GM12878 (cell line): Measurements from ENCODE around the gene ABHD1. TPM values are rescaled to one million over a fixed set of nuclear protein-coding genes. Genes with fewer than 3 reads are reported as not detected.

Experiments
- ATAC-seq: fragments of 200-7000 bp; cut with Tn5 transposase; 3 replicates; pipeline ENCODE4 v1.9.1; 2020; ENCODE audit warnings: mild to moderate bottlenecking, moderate library complexity
- BruUV-seq: library from RNA; stranded (reverse); fragments of 400-500 nt; replicated peaks from 2 replicates; lab custom pipeline; 2021; lab: Mats Ljungman, UMichigan
- CTCF ChIA-PET: fragments of 300-600 bp; sonication (Branson Sonifier 250); formaldehyde crosslinking; extraction: SDS; loops from one replicate; lab custom pipeline; 2021; ENCODE audit warnings: inconsistent platforms; lab: Yijun Ruan, JAX
- POLR2A ChIA-PET: fragments of 350-600 bp; formaldehyde crosslinking; extraction: SDS; loops from one replicate; lab custom pipeline; 2021; ENCODE audit warnings: inconsistent platforms; lab: Charles Lee
- RAD21 ChIA-PET: fragments of 300-600 bp; sonication (Branson Sonifier 250); formaldehyde crosslinking; loops from one replicate; lab custom pipeline; 2023; ENCODE audit warnings: antibody characterized with exemption; ENCODE audit not compliant: unreplicated experiment; lab: Charles Lee
- SMC1A ChIA-PET: fragments of 300-600 bp; sonication (Branson Sonifier 250); formaldehyde crosslinking; loops from one replicate; lab custom pipeline; 2023; ENCODE audit not compliant: unreplicated experiment, uncharacterized antibody; lab: Charles Lee
- DNase-seq: peaks from one replicate; pipeline ENCODE4 v3.0.0-alpha.2; 2011; ENCODE audit warnings: low read depth, low spot score
- FAIRE-seq: peaks from 3 replicates; lab custom pipeline; 2011; peaks lifted over from hg19 to GRCh38; lab: Jason Lieb, UNC
- H2AFZ ChIP-seq: 2 replicates; pipeline ENCODE4 v1.6.0; 2011; ENCODE audit warnings: low read depth, low read length, control low read depth; ENCODE audit not compliant: control insufficient read depth
- H3K27ac ChIP-seq: 2 replicates; pipeline ENCODE4 v1.5.1; 2011; ENCODE audit warnings: control low read depth; ENCODE audit not compliant: control insufficient read depth, insufficient read depth
- H3K27me3 ChIP-seq, 2 experiments: replicated peaks in 1 of 2; 2 replicates each; pipeline versions ENCODE4 v1.6.0 to v1.6.1; 2011; ENCODE audit warnings: low read length in 1 of 2; ENCODE audit not compliant: control insufficient read depth in 2 of 2, insufficient read depth in 2 of 2
- H3K36me3 ChIP-seq, 2 experiments: 2 replicates each; pipeline ENCODE4 v1.5.1; 2011; ENCODE audit warnings: low read length in 1 of 2; ENCODE audit not compliant: control insufficient read depth in 2 of 2, insufficient read depth in 2 of 2
- H3K4me1 ChIP-seq: 2 replicates; pipeline ENCODE4 v1.6.1; 2011; ENCODE audit warnings: mild to moderate bottlenecking, low read length, moderate library complexity, mixed read lengths; ENCODE audit not compliant: control insufficient read depth, insufficient read depth
- H3K4me2 ChIP-seq: 2 replicates; pipeline ENCODE4 v1.6.0; 2011; ENCODE audit warnings: control low read depth; ENCODE audit not compliant: control insufficient read depth, insufficient read depth
- H3K4me3 ChIP-seq: fragments of 200-600 bp; sonication (generic); 2 replicates; pipeline ENCODE4 v1.5.1; 2016
- H3K79me2 ChIP-seq: 2 replicates; pipeline ENCODE4 v1.6.0; 2011; ENCODE audit warnings: low read length; ENCODE audit not compliant: control insufficient read depth, insufficient read depth
- H3K9ac ChIP-seq: 2 replicates; pipeline ENCODE4 v1.8.0; 2011; ENCODE audit warnings: low read length, control low read depth, mixed read lengths; ENCODE audit not compliant: control insufficient read depth, insufficient read depth
- H3K9me3 ChIP-seq: replicated peaks from 3 replicates; pipeline ENCODE4 v1.5.1; 2011; ENCODE audit warnings: mild to moderate bottlenecking, low read length; ENCODE audit not compliant: control insufficient read depth, insufficient read depth
- H4K20me1 ChIP-seq: 2 replicates; pipeline ENCODE4 v1.6.0; 2011; ENCODE audit not compliant: control insufficient read depth, insufficient read depth
- HCFC1 ChIP-seq: fragments of 150-350 bp; IDR thresholded peaks from 2 replicates; pipeline ENCODE4 v1.6.1; 2014; ENCODE audit warnings: low read length
- JUND ChIP-seq: IDR thresholded peaks from 2 replicates; pipeline ENCODE4 v1.6.1; 2012; ENCODE audit warnings: low read depth, mild to moderate bottlenecking, low read length, improper control_type of control experiment, moderate library complexity
- POLR2A ChIP-seq: IDR thresholded peaks from 2 replicates; pipeline ENCODE4 v1.6.1; 2011; ENCODE audit warnings: low read depth, mild to moderate bottlenecking, low read length
- WGBS: methylation state at CpG from one replicate; pipeline ENCODE4 v1.1.6; 2016; ENCODE audit warnings: low lambda C conversion rate; ENCODE audit not compliant: insufficient replicate concordance, insufficient coverage; ENCODE audit errors: missing lambda C conversion rate; 5-methylcytosine and 5-hydroxymethylcytosine counted together
- in situ Hi-C: fragments of 300-500 bp; cut with MboI; formaldehyde crosslinking; loops from 9 replicates; pipeline ENCODE4 v1.14.3; 2018; ENCODE audit warnings: mixed read lengths
- intact Hi-C: fragments of 100-400 bp; cut with micrococcal nuclease; formaldehyde crosslinking; loops from one replicate; pipeline ENCODE4 v1.14.2; 2022; ENCODE audit not compliant: unreplicated experiment
- polyA plus RNA-seq, 11 experiments: library from polyadenylated mRNA; depleted of rRNA in 4 of 11; unstranded in 6 of 11; stranded (reverse) in 5 of 11; fragments of >200 nt; fragmentation: Nextera tagmentation in 4 of 11; fragmentation: Illumina TruSeq in 1 of 11; extraction: Ambion mirVana in 4 of 11; extraction: Trizol in 1 of 11; gene quantifications; 1 replicate in 1 of 11; 2 replicates in 10 of 11; pipeline versions ENCODE4 v1.2.1 to v1.2.3, GENCODE V29; 2011 to 2016; ENCODE audit warnings: inconsistent platforms in 2 of 11, missing spikeins in 2 of 11, low read depth in 1 of 11
- total RNA-seq, 4 experiments: library from RNA; depleted of rRNA in 3 of 4; stranded (reverse); fragments of >200 nt in 3 of 4; fragmentation: Illumina TruSeq in 1 of 4; extraction: Trizol in 1 of 4; gene quantifications; 2 replicates each; pipeline versions ENCODE4 v1.2.1 to v1.2.3, GENCODE V29; 2013 to 2021
- TF ChIP-seq, protein P1 (sequence below): fragments of 450-650 bp; formaldehyde crosslinking; IDR thresholded peaks from 2 replicates; pipeline ENCODE4 v1.5.0; 2022; ENCODE audit warnings: mild to moderate bottlenecking, missing genetic modification characterization

ABHD1 gene
- total and polyA plus RNA-seq, 10 of the 15 experiments (the other 5 are each of a cell fraction or from before 2014, with no cell fraction given): 0.04 to 0.35 (median 0.17) TPM; not detected in 2

DNA sequence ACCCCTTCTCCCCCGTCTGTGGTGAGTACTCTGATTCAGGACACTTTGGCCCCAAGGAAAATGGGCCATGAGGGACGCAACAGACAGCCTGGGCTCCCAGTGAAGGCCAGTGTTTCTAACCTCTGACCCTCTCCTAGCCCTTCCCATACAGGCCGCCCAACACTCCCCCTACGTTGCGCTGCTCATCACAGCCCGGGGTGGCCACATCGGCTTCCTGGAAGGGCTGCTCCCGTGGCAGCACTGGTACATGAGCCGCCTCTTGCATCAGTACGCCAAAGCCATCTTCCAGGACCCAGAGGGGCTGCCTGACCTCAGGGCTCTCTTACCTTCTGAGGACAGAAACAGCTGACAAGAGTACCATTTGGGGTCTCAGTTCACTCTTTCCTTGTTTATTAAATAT lies 6.8 kb downstream of the ABHD1 start:
- CTCF ChIA-PET: no interaction called here
- no peak overlapping the region for H3K9ac ChIP-seq
- FAIRE-seq: no peak

More for the DNA sequence above, 6.8 kb downstream of the ABHD1 start:
- in situ Hi-C loops: no loop called here
- peaks cover 19% of the 10 kb centered on the region for H3K79me2 ChIP-seq
- peaks cover 8% of the 10 kb centered on the region for H3K4me1 ChIP-seq
- H4K20me1 ChIP-seq: no peaks in the 10 kb centered on the region
- H3K36me3 ChIP-seq: peaks cover 10 to 17% of the 10 kb centered on the region in 2 experiments
- ATAC-seq (no peak), DNase-seq (no peak)
- H3K9me3 ChIP-seq: no peaks in the 10 kb centered on the region
- POLR2A ChIA-PET: no interaction called here
- H3K27ac ChIP-seq: no peak overlapping the region
- RAD21 ChIA-PET: no interaction called here
- SMC1A ChIA-PET: no interaction called here
- WGBS: 87% methylated on average over 10 of the region's 10 CpGs
- no TSS peak for BruUV-seq
- H2AFZ ChIP-seq: no peak overlapping the region
- no peaks in the 10 kb centered on the region for H3K27me3 ChIP-seq
- no peak overlapping the region for H3K4me2 ChIP-seq
- no peak overlapping the region for H3K4me3 ChIP-seq
- intact Hi-C loops: loop anchor here (5.0 kb wide), 1 partner anchor 52 kb away; no protein-coding TSS in a partner anchor
- TF ChIP-seq POLR2A (0 out of 2 replicates have a peak, but pooled peaks have one; percentile 23), HCFC1 (no peak), JUND (no peak)
- TF ChIP-seq, protein P1, sequence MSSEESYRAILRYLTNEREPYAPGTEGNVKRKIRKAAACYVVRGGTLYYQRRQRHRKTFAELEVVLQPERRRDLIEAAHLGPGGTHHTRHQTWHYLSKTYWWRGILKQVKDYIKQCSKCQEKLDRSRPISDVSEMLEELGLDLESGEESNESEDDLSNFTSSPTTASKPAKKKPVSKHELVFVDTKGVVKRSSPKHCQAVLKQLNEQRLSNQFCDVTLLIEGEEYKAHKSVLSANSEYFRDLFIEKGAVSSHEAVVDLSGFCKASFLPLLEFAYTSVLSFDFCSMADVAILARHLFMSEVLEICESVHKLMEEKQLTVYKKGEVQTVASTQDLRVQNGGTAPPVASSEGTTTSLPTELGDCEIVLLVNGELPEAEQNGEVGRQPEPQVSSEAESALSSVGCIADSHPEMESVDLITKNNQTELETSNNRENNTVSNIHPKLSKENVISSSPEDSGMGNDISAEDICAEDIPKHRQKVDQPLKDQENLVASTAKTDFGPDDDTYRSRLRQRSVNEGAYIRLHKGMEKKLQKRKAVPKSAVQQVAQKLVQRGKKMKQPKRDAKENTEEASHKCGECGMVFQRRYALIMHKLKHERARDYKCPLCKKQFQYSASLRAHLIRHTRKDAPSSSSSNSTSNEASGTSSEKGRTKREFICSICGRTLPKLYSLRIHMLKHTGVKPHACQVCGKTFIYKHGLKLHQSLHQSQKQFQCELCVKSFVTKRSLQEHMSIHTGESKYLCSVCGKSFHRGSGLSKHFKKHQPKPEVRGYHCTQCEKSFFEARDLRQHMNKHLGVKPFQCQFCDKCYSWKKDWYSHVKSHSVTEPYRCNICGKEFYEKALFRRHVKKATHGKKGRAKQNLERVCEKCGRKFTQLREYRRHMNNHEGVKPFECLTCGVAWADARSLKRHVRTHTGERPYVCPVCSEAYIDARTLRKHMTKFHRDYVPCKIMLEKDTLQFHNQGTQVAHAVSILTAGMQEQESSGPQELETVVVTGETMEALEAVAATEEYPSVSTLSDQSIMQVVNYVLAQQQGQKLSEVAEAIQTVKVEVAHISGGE (CRISPR knock-in tag): no peak
